Stomach smooth muscle (tissue), 2 donors: ENCODE results near the gene SPEG.
A peak's percentile ranks its signal among the peaks of the same experiment; 100 is the strongest.

Experiments
- H3K27ac ChIP-seq: one replicate; pipeline ENCODE4 v1.7.0; 2013; ENCODE audit warnings: mild to moderate bottlenecking, low read length, inconsistent platforms
- H3K27me3 ChIP-seq, 2 donors: one replicate each; pipeline ENCODE4 v1.7.0; 2013; ENCODE audit warnings: low read length in 2 of 2; ENCODE audit not compliant: insufficient read depth in 2 of 2, control insufficient read depth in 1 of 2
- H3K36me3 ChIP-seq, 2 donors: one replicate each; pipeline ENCODE4 v1.7.0; 2013; ENCODE audit warnings: low read length in 2 of 2; ENCODE audit not compliant: control insufficient read depth in 2 of 2, insufficient read depth in 2 of 2
- H3K4me1 ChIP-seq: one replicate; pipeline ENCODE4 v1.7.0; 2013; ENCODE audit warnings: low read length; ENCODE audit not compliant: control insufficient read depth, insufficient read depth
- H3K4me3 ChIP-seq, 2 donors: one replicate each; pipeline ENCODE4 v1.7.0; 2013; ENCODE audit warnings: low read length in 2 of 2
- H3K9ac ChIP-seq, 2 donors: one replicate each; pipeline ENCODE4 v1.7.0; 2013; ENCODE audit warnings: low read length in 2 of 2, mild to moderate bottlenecking in 1 of 2
- H3K9me3 ChIP-seq, 2 donors: one replicate each; pipeline ENCODE4 v1.7.0; 2013; ENCODE audit warnings: low read length in 2 of 2; ENCODE audit not compliant: control insufficient read depth in 2 of 2
- donor health status: healthy.
- donor health status: Pancreatic carcinoma.

SPEG gene

DNA sequence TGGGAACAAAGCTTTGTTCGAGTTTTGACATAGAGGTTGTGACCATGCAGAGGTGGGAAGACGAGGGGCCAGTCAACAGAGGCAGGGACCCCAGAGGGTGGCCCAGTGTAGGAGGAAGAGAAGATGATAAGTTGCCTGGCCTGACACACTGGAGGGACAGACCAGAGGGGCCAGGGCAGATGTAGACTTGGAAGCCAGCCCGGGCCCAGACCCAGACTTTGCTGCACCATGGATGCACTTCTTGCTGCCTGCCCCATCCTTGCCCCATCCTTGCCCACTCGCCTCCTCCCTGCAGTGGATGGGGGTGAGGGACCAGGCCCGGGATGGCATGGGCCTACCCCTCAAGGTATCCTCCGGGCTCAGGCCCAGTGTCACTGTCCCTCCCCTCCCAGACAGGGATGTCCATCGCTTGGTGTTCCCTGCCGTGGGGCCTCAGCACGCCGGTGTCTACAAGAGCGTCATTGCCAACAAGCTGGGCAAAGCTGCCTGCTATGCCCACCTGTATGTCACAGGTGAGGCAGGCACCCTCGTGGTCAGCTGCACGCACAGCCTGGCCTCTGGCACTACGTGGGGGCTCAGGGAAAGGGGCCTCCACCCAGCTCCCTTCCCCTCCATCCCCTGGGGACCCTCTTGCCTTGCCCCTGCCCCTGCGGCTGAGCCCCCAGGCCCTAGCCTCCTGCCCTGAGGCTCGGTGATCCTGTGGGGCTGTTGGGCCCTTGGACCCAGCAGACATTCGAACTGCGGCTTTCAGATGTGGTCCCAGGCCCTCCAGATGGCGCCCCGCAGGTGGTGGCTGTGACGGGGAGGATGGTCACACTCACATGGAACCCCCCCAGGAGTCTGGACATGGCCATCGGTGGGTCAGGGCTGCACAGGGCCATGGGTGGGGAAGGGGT is 37.1 kb downstream of the SPEG start:
- H3K4me3 ChIP-seq, result no peak overlapping the region
- peaks cover 37 to 40% of the 10 kb centered on the region in 2 donors for H3K36me3 ChIP-seq
- no peaks in the 10 kb centered on the region for H3K9me3 ChIP-seq
- peak overlapping the region; percentile 88 for H3K27ac ChIP-seq
- H3K9ac ChIP-seq, result no peak overlapping the region
- no peaks in the 10 kb centered on the region for H3K27me3 ChIP-seq
- peaks cover 44% of the 10 kb centered on the region for H3K4me1 ChIP-seq

DNA sequence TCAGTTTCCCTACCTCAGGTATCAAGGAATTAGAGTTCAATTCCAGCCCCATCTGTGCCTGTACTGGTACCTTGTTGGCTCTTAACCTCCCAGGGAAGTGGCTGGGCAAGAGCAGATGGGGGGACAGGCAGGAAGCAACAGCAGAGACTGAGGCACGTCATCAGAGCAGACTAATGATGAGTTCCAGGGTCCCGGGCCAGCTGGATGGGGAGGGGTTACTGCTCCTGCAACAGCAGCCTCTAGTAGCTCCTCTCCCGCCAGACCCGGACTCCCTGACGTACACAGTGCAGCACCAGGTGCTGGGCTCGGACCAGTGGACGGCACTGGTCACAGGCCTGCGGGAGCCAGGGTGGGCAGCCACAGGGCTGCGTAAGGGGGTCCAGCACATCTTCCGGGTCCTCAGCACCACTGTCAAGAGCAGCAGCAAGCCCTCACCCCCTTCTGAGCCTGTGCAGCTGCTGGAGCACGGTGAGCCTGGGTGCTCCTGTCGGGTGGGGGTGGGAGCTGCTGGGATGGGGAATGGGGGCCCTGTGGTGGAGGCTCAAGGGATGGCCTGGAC is 38.1 kb downstream of the SPEG start:
- no peaks in the 10 kb centered on the region for H3K27me3 ChIP-seq
- no peaks in the 10 kb centered on the region for H3K9me3 ChIP-seq
- H3K4me3 ChIP-seq, result peak overlapping the region in 1 of 2 donors; percentile 1
- H3K36me3 ChIP-seq, result peaks cover 31 to 44% of the 10 kb centered on the region in 2 donors
- H3K9ac ChIP-seq, result no peak overlapping the region
- peak overlapping the region; percentile 88 for H3K27ac ChIP-seq
- H3K4me1 ChIP-seq, result peaks cover 43% of the 10 kb centered on the region

DNA sequence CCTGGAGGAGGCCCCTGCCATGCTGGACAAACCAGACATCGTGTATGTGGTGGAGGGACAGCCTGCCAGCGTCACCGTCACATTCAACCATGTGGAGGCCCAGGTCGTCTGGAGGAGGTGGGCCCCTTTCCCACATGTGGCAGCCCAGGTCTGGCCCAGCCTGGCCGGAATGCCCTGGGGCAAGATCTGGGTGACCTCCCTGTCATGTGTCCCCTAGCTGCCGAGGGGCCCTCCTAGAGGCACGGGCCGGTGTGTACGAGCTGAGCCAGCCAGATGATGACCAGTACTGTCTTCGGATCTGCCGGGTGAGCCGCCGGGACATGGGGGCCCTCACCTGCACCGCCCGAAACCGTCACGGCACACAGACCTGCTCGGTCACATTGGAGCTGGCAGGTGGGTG is 38.9 kb downstream of the SPEG start:
- Histone ChIP-seq H3K9ac (no peak overlapping the region), H3K36me3 (peaks cover 33 to 49% of the 10 kb centered on the region in 2 donors), H3K4me3 (no peak overlapping the region), H3K9me3 (no peaks in the 10 kb centered on the region), H3K4me1 (peaks cover 39% of the 10 kb centered on the region), H3K27ac (peak overlapping the region; percentile 88), H3K27me3 (no peaks in the 10 kb centered on the region)

DNA sequence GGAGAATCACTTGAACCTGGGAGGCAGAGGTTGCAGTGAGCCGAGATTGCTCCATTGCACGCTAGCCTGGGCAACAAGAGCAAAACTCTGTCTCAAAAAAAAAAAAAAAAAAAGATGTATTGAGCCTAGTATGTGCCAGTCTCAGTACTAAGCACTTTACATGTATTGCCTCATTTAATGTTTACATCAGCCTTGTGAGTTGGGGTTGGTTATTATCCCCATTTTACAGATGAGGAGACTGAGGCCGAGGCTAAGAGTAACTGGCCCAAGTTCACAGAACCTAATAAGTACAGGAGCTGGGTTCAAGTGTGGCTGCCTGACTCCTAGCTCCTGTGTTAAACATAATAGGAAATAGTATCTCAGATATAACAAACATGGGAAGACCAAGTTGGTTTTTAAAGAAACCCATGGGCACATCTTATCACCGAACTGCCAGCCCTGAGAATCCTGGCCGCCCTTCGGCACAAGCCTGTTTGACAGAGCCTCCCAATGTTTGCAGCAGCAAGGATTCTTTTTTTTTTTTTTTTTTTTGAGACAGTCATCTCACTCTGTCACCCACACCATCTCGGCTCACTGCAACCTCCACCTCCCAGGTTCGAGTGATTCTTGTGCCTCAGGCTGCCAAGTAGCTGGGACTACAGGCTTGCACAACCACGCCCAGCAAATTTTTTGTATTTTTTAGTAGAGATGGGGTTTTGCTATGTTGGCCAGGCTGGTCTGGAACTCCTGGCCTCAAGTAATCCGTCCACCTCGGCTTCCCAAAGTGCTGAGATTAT is 39.8 kb downstream of the SPEG start:
- H3K27ac ChIP-seq, result peak overlapping the region; percentile 41
- no peaks in the 10 kb centered on the region for H3K27me3 ChIP-seq
- H3K9ac ChIP-seq, result no peak overlapping the region
- H3K9me3 ChIP-seq, result no peaks in the 10 kb centered on the region
- no peak overlapping the region for H3K4me3 ChIP-seq
- H3K36me3 ChIP-seq, result peaks cover 42 to 56% of the 10 kb centered on the region in 2 donors
- H3K4me1 ChIP-seq, result peaks cover 29% of the 10 kb centered on the region

DNA sequence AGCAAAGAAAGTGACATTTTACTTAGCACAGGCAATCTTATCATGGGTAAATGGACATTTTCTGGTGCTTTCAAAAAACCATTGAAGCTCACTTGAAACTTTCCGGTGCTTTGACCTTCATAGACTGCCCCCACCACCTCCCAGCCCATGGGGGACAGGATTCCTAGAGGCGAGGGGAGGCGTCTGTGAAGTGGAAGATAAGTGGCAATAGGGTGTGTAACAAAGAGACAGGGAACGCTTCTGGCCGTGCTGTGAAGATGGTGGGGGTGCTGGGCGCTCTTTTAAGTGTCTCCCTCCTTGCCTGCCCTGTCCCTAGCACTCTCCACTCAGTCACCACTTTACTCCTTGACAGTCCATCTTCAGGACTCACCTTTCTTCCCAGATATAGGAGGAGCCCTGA is 40.6 kb downstream of the SPEG start:
- Histone ChIP-seq H3K4me1 (peaks cover 22% of the 10 kb centered on the region), H3K27ac (peak overlapping the region; percentile 41), H3K4me3 (no peak overlapping the region), H3K27me3 (no peaks in the 10 kb centered on the region), H3K9me3 (no peaks in the 10 kb centered on the region), H3K36me3 (peaks cover 45 to 56% of the 10 kb centered on the region in 2 donors), H3K9ac (peak overlapping the region; percentile 22 to 29)

DNA sequence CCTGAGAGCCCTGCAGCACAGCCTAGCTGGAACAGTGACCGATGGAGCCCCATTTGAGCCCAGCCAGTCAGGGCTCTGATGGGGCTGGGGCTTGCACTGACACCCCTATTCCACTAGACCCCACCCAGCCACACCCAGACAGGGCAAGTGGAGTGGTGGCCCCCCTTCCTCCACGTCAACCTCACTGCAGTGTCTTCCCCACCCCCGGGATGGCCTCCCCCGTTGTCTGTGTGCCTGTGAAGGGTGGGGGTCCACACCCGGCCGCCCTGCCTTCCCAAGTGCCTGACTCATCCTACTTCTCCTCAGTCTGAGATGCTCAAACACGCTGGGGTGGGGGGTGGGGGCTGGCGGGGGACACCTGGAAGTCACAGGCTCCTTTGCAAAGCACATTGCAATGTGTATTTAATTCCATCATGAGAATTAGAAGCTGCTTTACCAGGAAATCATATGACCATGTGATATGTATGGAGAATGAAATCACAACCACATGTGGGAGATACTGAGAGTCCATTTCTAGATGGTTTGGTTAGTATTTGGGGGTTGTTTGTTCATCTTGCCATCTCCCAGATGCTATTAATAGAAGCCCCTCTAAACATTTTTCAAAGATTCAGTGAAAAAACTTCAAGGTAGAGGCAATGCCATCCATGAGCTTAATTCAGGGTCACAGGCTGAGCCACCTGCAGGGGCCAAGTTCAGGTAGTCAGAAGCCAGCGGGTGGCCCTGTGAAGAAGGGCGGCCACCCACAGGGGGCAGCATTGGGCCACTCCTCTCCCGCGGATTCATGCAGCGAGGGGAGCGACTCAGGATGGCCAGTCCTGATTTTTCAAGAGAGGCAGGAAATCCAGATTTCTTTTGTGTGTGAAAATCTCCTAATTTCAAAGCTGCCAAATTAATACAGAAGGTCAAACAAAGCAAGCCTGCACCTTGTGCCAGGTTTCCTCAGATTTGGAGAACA is 41.3 kb downstream of the SPEG start:
- Histone ChIP-seq H3K27me3 (no peaks in the 10 kb centered on the region), H3K9ac (no peak overlapping the region), H3K4me3 (no peak overlapping the region), H3K27ac (peak overlapping the region; percentile 41), H3K36me3 (peaks cover 45 to 60% of the 10 kb centered on the region in 2 donors), H3K9me3 (no peaks in the 10 kb centered on the region), H3K4me1 (peaks cover 21% of the 10 kb centered on the region)

DNA sequence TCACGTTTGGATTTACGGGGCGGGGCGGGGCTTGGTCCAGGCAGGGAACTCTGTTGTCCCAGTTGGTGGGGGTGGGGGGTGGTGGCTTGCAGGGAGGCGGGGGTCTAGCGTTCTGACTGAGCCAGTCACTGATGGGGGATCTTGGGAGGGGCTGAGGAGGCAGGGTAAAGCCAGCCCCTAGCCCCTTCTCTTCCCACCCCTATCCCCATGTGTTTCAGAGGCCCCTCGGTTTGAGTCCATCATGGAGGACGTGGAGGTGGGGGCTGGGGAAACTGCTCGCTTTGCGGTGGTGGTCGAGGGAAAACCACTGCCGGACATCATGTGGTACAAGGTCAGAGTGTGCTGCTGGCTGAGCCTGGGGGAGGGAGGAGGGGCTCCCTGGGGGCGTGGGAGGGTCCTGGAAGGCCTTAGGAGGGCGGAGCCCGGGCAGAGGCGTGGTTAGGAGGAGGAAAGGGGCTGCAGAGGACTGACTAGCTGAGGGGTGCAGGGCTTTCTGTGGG is 42.1 kb downstream of the SPEG start:
- no peak overlapping the region for H3K9ac ChIP-seq
- H3K27ac ChIP-seq, result peak overlapping the region; percentile 71
- no peak overlapping the region for H3K4me3 ChIP-seq
- H3K9me3 ChIP-seq, result no peaks in the 10 kb centered on the region
- H3K27me3 ChIP-seq, result no peaks in the 10 kb centered on the region
- peaks cover 50 to 62% of the 10 kb centered on the region in 2 donors for H3K36me3 ChIP-seq
- H3K4me1 ChIP-seq, result peaks cover 25% of the 10 kb centered on the region

DNA sequence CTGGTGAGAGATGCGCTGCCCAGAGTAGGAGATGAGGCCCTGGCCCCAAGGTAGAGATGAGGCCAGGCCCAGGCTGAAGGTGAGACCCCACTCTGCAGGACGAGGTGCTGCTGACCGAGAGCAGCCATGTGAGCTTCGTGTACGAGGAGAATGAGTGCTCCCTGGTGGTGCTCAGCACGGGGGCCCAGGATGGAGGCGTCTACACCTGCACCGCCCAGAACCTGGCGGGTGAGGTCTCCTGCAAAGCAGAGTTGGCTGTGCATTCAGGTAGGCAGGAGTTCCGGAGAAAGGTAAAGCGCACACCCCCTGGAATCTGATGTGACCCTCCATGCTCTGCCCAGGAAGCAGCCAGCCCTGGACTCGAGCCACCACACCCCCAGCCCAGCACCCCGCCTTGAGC is 42.5 kb downstream of the SPEG start:
- H3K4me3 ChIP-seq, result no peak overlapping the region
- H3K27ac ChIP-seq, result peak overlapping the region; percentile 71
- H3K36me3 ChIP-seq, result peaks cover 55 to 61% of the 10 kb centered on the region in 2 donors
- H3K27me3 ChIP-seq, result no peaks in the 10 kb centered on the region
- no peak overlapping the region for H3K9ac ChIP-seq
- H3K4me1 ChIP-seq, result peaks cover 25% of the 10 kb centered on the region
- H3K9me3 ChIP-seq, result no peaks in the 10 kb centered on the region

DNA sequence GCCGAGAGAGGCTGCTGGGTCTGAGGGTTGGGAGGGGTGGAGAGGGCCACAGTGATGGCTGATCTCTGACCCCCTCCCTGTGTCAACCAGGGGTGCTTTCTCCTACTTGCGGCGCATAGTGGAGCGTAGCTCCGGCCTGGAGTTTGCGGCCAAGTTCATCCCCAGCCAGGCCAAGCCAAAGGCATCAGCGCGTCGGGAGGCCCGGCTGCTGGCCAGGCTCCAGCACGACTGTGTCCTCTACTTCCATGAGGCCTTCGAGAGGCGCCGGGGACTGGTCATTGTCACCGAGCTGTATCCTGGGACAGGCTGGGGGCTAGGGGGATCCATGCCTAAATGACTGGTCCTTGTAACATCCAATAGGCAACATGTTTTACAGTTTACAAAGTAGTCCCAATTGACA is 43.2 kb downstream of the SPEG start:
- Histone ChIP-seq H3K4me3 (no peak overlapping the region), H3K9ac (peak overlapping the region in 1 of 2 donors; percentile 36), H3K36me3 (peaks cover 52 to 62% of the 10 kb centered on the region in 2 donors), H3K9me3 (no peaks in the 10 kb centered on the region), H3K27me3 (no peaks in the 10 kb centered on the region), H3K27ac (peak overlapping the region; percentile 71), H3K4me1 (peaks cover 24% of the 10 kb centered on the region)

DNA sequence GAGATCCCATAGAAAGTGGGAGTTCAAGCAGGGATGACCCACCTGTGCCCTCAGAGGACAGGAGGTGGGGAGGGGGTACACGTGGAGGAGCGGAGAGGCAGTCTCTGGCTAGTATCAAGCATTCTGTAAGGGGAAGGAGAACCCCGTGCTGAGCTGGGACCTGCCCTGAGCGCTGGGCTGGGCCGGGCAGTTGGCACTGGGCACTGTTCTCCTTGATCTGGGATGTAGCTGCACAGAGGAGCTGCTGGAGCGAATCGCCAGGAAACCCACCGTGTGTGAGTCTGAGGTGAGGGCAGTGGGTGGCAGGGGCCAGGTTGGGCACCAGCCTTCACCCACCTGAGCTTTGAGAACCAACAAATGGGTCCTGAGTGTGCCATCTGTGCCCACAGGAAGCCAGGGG is 44.3 kb downstream of the SPEG start:
- H3K9ac ChIP-seq, result no peak overlapping the region
- no peak overlapping the region for H3K4me3 ChIP-seq
- peaks cover 34% of the 10 kb centered on the region for H3K4me1 ChIP-seq
- peaks cover 44 to 57% of the 10 kb centered on the region in 2 donors for H3K36me3 ChIP-seq
- H3K27ac ChIP-seq, result peak overlapping the region; percentile 71
- H3K9me3 ChIP-seq, result no peaks in the 10 kb centered on the region
- peaks cover 0 to 2% of the 10 kb centered on the region in 2 donors for H3K27me3 ChIP-seq
